Ureter (tissue), 1 donor: Measurements from ENCODE around the gene FIBCD1. TPM values are rescaled to one million over a fixed set of nuclear protein-coding genes. Genes with fewer than 3 reads are reported as not detected.
"Not testable (repeated sequence)": the region's sequence is repeated elsewhere in the genome, so short reads cannot be mapped to it uniquely, and the experiment has no call there.

ENCODE experiments used
- DNase-seq: peaks from one replicate; pipeline ENCODE4 v3.0.0-alpha.2; 2020; ENCODE audit warnings: low spot score
- total RNA-seq: library from RNA; stranded (reverse); gene quantifications from one replicate; pipeline ENCODE4 v1.2.4, GENCODE V29; 2023
- donor health status: DM: yes; HTN: yes; CAD: no.

The FIBCD1 gene
- total RNA-seq, 1 donor from 2014 or later, result not detected

- no peak for DNase-seq
Measured at GRCh38 chr9:130973686-130974281, 34.7 kb upstream of the FIBCD1 start.

GRCh38 chr9:130972957-130973685 is 34.1 kb upstream of the FIBCD1 start:
- no peak for DNase-seq

DNA sequence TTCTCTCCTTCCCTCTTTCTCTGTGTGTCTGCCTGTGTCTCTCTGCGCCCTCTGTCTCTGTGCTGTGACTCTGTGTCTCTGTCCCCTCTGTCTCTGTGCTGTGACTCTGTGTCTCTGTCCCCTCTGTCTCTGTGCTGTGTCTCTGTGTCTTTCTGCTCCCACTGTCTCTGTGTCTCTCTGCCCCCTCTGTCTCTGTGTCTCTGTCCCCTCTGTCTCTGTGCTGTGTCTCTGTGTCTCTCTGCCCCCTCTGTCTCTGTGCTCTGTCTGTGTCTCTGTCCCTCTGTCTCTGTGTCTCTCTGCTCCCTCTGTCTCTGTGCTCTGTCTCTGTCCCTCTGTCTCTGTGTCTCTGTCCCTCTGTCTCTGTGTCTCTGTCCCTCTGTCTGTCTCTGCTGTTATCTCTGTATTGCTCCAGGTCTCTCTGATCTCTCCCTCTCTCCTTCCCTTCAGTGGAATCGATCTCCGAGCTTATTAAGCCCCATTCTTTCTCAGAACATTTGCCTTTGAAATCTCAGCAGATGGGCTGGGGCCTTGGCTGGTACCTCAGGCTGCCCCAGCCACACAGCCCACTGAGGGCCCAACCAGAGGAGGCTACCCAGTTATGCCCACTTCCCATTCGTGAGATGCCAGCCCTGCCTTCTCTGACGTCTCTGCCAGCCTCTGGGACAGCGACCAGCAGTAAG is 33.4 kb upstream of the FIBCD1 start:
- no peak for DNase-seq

DNA sequence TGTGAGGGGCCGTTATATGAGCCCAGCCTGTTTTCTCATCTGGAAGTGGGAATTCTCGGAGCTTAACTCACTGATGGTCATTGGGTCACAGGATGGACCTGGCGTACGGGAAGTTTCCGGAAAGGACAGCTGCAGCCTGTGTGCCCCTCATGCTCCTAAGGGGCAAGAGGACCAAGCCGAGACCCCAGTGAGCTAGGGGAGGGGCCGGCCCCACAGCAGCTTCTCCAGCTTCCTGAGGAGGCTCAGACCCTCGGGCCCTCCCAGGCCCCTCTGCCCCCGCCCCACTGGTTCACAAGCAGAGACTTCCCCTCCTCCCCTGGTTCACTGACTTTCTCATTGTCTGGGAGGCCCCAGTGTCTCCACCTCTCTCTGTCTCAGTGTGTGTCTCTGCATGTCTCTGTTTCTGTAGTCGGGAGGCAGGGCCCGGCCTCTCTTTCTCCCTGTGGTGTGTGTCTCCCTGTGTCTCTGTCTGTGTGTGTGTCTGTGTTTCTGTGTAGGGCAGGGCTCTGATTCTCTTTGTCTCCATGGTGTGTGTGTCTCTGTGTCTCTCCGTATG is 32.3 kb upstream of the FIBCD1 start:
- no peak for DNase-seq

DNA sequence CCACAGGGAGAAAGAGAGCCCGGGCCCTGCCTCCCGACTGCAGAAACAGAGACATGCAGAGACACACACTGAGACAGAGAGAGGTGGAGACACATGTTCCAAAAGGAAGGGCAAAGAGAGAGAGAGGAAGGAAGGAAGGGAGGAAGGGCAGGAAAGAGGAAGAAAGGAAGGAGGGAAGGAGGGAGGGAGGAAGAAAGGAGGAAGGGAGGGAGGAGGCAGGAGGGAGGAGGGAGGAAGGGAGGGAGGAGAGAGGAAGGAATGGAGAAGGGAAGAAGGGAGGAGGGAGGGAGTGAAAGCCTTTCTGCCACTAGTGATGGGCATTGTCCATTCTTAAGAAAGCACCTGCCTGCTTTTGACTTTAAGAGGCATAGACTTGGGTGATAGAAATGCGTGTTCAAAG is 31.8 kb upstream of the FIBCD1 start:
- no peak for DNase-seq

GRCh38 chr9:130970052-130970451 is 31.0 kb upstream of the FIBCD1 start:
- DNase-seq, result no peak

DNA sequence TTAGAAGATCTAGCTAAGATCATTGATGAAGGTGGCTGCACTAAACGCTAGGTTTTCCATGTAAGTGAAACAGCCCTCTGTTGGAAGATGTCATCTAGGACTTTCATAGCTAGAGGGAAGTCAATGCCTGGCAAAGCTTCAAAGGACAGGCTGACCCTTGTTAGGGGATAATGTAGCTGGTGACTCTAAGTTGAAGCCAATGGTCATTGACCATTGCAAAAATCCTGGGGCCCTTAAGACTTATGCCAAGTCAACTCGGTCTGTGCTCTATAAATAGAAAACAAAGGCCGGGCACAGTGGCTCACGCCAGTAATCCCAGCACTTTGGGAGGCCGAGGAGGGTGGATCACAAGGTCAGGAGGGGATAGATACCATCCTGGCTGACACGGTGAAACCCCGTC is 26.6 kb upstream of the FIBCD1 start:
- DNase-seq, result no peak

GRCh38 chr9:130963916-130964315 is 24.9 kb upstream of the FIBCD1 start:
- DNase-seq, result no peak

DNA sequence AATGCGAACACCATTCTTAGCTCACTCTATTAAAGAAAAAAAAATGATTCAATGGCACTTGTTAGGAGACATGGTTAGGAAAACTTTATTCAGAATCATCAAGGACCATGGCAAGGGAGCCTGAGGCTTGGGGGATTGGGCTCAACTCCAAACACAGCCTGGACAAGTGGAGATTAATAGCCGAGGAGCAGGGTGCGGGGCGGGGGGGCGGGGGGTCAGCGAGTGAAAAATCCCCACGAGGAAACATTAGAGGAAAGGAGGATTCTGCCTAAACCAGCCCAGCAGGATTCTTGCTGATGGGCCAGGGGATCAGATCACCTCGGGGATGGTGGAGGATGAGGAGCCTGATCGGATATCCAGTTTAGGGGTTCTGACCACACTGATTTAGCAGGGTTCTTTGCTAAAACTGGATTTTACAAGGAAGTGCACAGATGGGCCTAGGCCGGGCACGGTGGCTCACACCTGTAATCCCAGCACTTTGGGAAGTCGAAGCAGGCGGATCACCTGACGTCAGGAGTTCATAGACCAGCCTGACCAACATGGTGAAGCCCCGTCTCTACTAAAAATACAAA is 24.4 kb upstream of the FIBCD1 start:
- no peak for DNase-seq

DNA sequence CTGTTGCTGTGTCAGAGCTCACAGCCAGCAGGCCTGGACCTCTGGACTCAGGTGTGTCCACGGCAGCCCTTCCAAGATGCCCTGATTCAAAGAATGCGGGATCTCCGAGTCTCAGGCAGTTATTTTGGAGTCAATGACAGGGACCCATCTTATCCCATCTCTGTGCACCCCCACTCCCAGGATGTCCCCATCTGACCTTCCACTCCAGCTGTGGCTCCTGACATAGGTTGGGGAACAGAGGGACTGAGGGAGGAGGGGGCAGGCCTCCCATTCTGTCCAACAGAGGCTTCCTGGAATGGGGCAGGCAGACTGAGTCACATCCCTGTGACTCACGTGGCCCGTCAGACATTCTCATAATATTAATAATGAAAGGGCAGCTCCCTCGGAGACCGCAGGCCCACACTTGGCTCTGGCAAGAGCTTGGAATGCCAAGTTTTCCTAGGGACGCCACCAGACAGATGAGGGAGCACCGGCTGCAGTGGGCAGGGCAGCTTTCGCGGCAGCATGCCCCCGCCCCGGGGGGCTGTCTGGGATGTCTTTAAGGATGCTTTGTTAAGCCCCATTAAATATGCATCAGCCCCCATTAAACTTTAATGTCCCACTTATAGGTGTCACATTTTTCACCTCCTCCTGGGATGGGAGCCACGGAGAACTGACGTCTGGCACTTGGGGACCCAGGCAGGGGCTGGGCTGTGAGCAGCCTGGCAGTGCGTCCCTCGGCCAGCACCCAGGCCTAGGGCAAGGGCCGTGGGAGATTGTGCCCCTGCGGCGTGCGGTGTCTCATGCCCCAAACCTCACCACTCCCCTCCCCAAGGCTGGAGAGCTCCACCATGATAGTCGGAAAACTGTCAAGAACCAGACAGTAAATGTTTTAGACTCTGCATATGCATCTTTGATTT is 23.6 kb upstream of the FIBCD1 start:
- no peak for DNase-seq

DNA sequence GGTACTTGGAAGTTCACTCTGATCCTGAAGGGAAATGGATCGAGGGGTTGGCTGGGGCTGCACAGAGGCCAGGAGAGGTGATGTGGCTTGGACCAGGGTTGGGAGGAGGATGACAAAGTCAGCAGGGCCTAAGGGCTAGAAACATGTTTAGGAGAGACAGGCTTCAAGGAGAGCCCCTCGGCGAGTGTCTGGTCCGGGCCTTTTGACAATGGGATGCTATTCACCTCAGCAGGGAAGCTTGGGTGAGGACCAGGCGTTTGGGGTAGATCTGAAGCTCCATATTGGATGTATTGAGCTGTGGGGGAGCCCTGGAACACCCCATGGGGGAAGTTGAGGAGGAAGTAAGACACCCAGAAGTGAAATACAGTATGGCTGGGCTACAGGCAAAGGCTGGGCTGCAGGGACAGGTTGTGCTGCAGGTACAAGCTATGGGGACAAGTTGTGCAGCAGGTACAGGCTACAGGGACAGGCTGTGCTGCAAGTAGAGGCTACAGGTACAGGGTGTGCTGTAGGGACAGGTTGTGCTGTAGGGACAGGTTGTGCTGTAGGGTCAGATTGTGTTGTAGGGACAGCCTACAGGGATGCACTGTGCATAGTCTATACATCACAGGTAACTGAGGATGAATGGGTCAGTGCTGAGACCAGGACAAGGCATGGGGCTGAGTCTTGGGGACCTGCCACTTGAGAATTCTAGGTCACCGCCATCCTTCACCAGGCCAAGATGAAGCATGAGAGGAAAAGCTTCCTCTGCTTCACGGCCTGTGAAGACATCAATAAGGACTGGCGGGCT is 22.7 kb upstream of the FIBCD1 start:
- no peak for DNase-seq

- DNase-seq, result no peak
Measured at GRCh38 chr9:130960522-130961378, 21.7 kb upstream of the FIBCD1 start.

GRCh38 chr9:130959809-130960334 is 20.8 kb upstream of the FIBCD1 start:
- no peak for DNase-seq

- DNase-seq, result not testable (repeated sequence)
Measured at GRCh38 chr9:130958564-130958963, 19.5 kb upstream of the FIBCD1 start.

- no peak for DNase-seq
Measured at GRCh38 chr9:130957451-130958203, 18.6 kb upstream of the FIBCD1 start.

DNA sequence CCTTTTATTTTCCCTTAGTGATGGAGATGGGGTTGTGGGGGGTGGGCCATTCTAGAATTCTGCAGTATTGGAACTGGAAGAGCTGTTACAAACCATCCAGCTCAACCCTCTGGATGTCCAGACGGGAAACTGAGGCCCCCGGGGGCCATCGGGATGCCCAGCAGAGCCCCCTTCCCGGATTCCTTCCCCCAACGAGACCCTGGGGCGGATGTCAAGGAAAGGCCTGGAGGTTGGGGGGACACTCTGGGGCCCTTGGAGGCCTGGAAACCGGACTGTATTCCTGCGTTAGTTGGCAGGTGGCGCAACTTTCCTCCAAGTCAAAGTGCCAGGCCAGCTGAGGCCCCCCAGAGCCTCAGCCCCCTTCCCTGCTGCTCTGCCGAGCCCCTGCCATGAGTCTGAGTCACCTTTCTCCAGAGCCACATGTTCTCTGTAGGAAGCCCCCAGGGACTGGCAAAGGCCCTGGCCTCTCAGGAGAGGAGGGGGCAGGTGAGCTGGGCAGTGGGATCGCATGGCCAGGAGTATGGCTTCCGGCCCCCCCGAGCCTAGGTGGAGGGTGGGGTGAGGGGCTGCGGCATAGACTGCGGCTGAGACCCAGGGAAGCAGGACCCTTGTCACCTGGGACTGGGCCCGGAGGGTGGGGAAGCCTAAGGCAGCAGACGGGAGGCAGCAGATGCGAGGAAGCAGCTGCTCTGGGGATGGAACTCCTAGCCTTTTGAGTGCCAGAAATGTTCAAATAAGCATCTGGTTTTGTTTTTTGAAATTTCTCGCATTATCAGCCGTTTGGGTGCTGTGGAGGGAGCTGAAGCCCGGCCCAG is 17.8 kb upstream of the FIBCD1 start:
- DNase-seq, result no peak

DNA sequence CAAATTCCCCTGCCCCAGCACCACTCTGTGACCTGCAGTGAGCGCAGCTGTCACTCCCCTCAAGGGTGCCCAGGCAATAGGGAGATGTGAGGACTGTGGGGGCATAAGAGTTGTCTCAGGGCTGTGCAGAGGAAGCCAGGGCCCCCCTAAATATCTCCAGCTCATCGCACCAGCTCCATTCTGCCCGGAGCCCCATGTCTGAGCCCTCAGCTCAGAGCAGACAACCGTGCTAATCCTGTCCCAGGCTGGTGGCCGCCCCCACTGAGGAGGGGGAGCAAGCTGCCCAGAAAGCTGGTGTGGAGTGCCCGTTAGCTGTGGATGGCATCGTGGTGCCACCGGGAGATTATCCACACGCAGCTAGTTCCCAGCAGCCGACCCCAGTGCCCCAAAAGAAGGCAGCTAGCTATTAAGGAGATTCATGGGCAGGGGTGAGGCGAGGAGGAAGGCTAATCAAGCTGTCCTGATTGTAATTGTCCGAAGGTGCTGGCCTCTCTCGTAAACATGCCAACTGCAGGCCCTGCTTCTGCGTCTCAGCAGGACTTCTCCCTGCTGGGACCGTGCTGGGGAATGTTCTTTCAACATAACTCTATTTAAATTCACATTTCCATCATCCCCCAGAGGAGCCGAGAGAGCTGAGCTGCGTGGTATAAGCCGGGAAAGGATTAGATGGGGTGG is 17.0 kb upstream of the FIBCD1 start:
- no peak for DNase-seq
